Dendritic cell treated with granulocyte-macrophage colony-stimulating factor and Interleukin-4, amounts not matched to agents 40 ng/mL and 50 ng/mL, for 4 days (primary cell): ENCODE measurements around the gene NR3C2.

Source experiments
- H3K27ac Mint-ChIP-seq: one replicate; pipeline ENCODE4 v1.8.0; 2022; ENCODE audit warnings: mild to moderate bottlenecking, mixed read lengths
- H3K27me3 Mint-ChIP-seq: one replicate; pipeline ENCODE4 v1.8.0; 2022; ENCODE audit warnings: mild to moderate bottlenecking, mixed read lengths
- H3K36me3 Mint-ChIP-seq: one replicate; pipeline ENCODE4 v1.8.0; 2022; ENCODE audit warnings: low read depth, mixed read lengths
- H3K4me1 Mint-ChIP-seq: one replicate; pipeline ENCODE4 v1.8.0; 2022; ENCODE audit warnings: low read depth, mixed read lengths
- H3K4me3 Mint-ChIP-seq: one replicate; pipeline ENCODE4 v1.8.0; 2022; ENCODE audit warnings: mild to moderate bottlenecking, moderate library complexity, mixed read lengths
- H3K9me3 Mint-ChIP-seq: one replicate; pipeline ENCODE4 v1.8.0; 2022; ENCODE audit warnings: mixed read lengths
- intact Hi-C: fragments of 100-400 bp; cut with micrococcal nuclease; formaldehyde crosslinking; loops from one replicate; pipeline ENCODE4 v1.15.0; 2022

NR3C2 gene

GRCh38 chr4:148420397-148420796 lies 21.8 kb downstream of the NR3C2 start:
- no peaks in the 10 kb centered on the region for H3K4me1 Mint-ChIP-seq

GRCh38 chr4:148415500-148415899 lies 26.7 kb downstream of the NR3C2 start:
- Mint-ChIP-seq H3K4me3 (no peak overlapping the region), H3K4me1 (no peaks in the 10 kb centered on the region), H3K27me3 (no peaks in the 10 kb centered on the region), H3K36me3 (no peaks in the 10 kb centered on the region), H3K9me3 (no peaks in the 10 kb centered on the region), H3K27ac (no peak overlapping the region)
- intact Hi-C loops: no loop called here

More at GRCh38 chr4:148420397-148420796, 21.8 kb downstream of the NR3C2 start:
- intact Hi-C loops: no loop called here
- Mint-ChIP-seq H3K36me3 (no peaks in the 10 kb centered on the region), H3K27me3 (no peaks in the 10 kb centered on the region), H3K9me3 (no peaks in the 10 kb centered on the region), H3K4me3 (no peak overlapping the region), H3K27ac (no peak overlapping the region)

- Mint-ChIP-seq H3K4me1 (no peaks in the 10 kb centered on the region), H3K4me3 (no peak overlapping the region), H3K27me3 (no peaks in the 10 kb centered on the region), H3K9me3 (no peaks in the 10 kb centered on the region), H3K27ac (no peak overlapping the region), H3K36me3 (no peaks in the 10 kb centered on the region)
- intact Hi-C loops: no loop called here
Measured at GRCh38 chr4:148412460-148412994, 29.7 kb downstream of the NR3C2 start.

GRCh38 chr4:148405161-148405893 lies 36.9 kb downstream of the NR3C2 start:
- intact Hi-C loops: no loop called here
- Mint-ChIP-seq H3K4me3 (no peak overlapping the region), H3K36me3 (no peaks in the 10 kb centered on the region), H3K4me1 (no peaks in the 10 kb centered on the region), H3K27ac (no peak overlapping the region), H3K27me3 (no peaks in the 10 kb centered on the region), H3K9me3 (no peaks in the 10 kb centered on the region)

GRCh38 chr4:148398988-148399387 lies 43.2 kb downstream of the NR3C2 start:
- Mint-ChIP-seq H3K4me1 (no peaks in the 10 kb centered on the region), H3K36me3 (no peaks in the 10 kb centered on the region), H3K27ac (no peak overlapping the region), H3K9me3 (no peaks in the 10 kb centered on the region), H3K4me3 (no peak overlapping the region), H3K27me3 (no peaks in the 10 kb centered on the region)
- intact Hi-C loops: no loop called here

GRCh38 chr4:148397771-148398170 lies 44.4 kb downstream of the NR3C2 start:
- intact Hi-C loops: no loop called here
- no peaks in the 10 kb centered on the region for H3K4me1 Mint-ChIP-seq
- H3K27ac Mint-ChIP-seq: no peak overlapping the region
- no peak overlapping the region for H3K4me3 Mint-ChIP-seq
- no peaks in the 10 kb centered on the region for H3K9me3 Mint-ChIP-seq
- no peaks in the 10 kb centered on the region for H3K36me3 Mint-ChIP-seq
- no peaks in the 10 kb centered on the region for H3K27me3 Mint-ChIP-seq

- Mint-ChIP-seq H3K27ac (no peak overlapping the region), H3K4me1 (no peaks in the 10 kb centered on the region), H3K4me3 (no peak overlapping the region), H3K9me3 (no peaks in the 10 kb centered on the region), H3K27me3 (no peaks in the 10 kb centered on the region), H3K36me3 (no peaks in the 10 kb centered on the region)
- intact Hi-C loops: no loop called here
Measured at GRCh38 chr4:148396986-148397673, 45.1 kb downstream of the NR3C2 start.

- no peak overlapping the region for H3K27ac Mint-ChIP-seq
- no peaks in the 10 kb centered on the region for H3K4me1 Mint-ChIP-seq
- H3K36me3 Mint-ChIP-seq: no peaks in the 10 kb centered on the region
- no peaks in the 10 kb centered on the region for H3K9me3 Mint-ChIP-seq
- no peak overlapping the region for H3K4me3 Mint-ChIP-seq
- no peaks in the 10 kb centered on the region for H3K27me3 Mint-ChIP-seq
- intact Hi-C loops: no loop called here
Measured at GRCh38 chr4:148395771-148396170, 46.4 kb downstream of the NR3C2 start.

- Mint-ChIP-seq H3K36me3 (no peaks in the 10 kb centered on the region), H3K4me1 (no peaks in the 10 kb centered on the region), H3K27me3 (no peaks in the 10 kb centered on the region), H3K27ac (no peak overlapping the region), H3K4me3 (no peak overlapping the region), H3K9me3 (no peaks in the 10 kb centered on the region)
- intact Hi-C loops: no loop called here
Measured at GRCh38 chr4:148391056-148391455, 51.2 kb downstream of the NR3C2 start.

- Mint-ChIP-seq H3K4me1 (no peaks in the 10 kb centered on the region), H3K4me3 (no peak overlapping the region)
Measured at GRCh38 chr4:148390311-148390710, 51.9 kb downstream of the NR3C2 start.

GRCh38 chr4:148380291-148380690 lies 61.9 kb downstream of the NR3C2 start:
- intact Hi-C loops: no loop called here
- H3K4me3 Mint-ChIP-seq: no peak overlapping the region
- H3K4me1 Mint-ChIP-seq: peaks cover 19% of the 10 kb centered on the region

More at GRCh38 chr4:148390311-148390710, 51.9 kb downstream of the NR3C2 start:
- intact Hi-C loops: no loop called here
- Mint-ChIP-seq H3K36me3 (no peaks in the 10 kb centered on the region), H3K9me3 (no peaks in the 10 kb centered on the region), H3K27me3 (no peaks in the 10 kb centered on the region), H3K27ac (no peak overlapping the region)

GRCh38 chr4:148376151-148376550 lies 66.1 kb downstream of the NR3C2 start:
- no peaks in the 10 kb centered on the region for H3K36me3 Mint-ChIP-seq

More at GRCh38 chr4:148380291-148380690, 61.9 kb downstream of the NR3C2 start:
- H3K36me3 Mint-ChIP-seq: no peaks in the 10 kb centered on the region
- H3K9me3 Mint-ChIP-seq: no peaks in the 10 kb centered on the region
- H3K27me3 Mint-ChIP-seq: no peaks in the 10 kb centered on the region
- no peak overlapping the region for H3K27ac Mint-ChIP-seq

GRCh38 chr4:148375584-148375983 lies 66.6 kb downstream of the NR3C2 start:
- Mint-ChIP-seq H3K4me1 (peaks cover 19% of the 10 kb centered on the region), H3K4me3 (no peak overlapping the region), H3K36me3 (no peaks in the 10 kb centered on the region), H3K27ac (peak overlapping the region; percentile 82), H3K9me3 (no peaks in the 10 kb centered on the region), H3K27me3 (no peaks in the 10 kb centered on the region)
- intact Hi-C loops: no loop called here

More at GRCh38 chr4:148376151-148376550, 66.1 kb downstream of the NR3C2 start:
- intact Hi-C loops: no loop called here
- no peaks in the 10 kb centered on the region for H3K9me3 Mint-ChIP-seq
- H3K27ac Mint-ChIP-seq: peak overlapping the region; percentile 82
- peak overlapping the region; percentile 57 for H3K4me3 Mint-ChIP-seq
- no peaks in the 10 kb centered on the region for H3K27me3 Mint-ChIP-seq
- H3K4me1 Mint-ChIP-seq: peaks cover 19% of the 10 kb centered on the region

- Mint-ChIP-seq H3K27ac (no peak overlapping the region), H3K4me1 (peaks cover 19% of the 10 kb centered on the region), H3K4me3 (no peak overlapping the region), H3K36me3 (no peaks in the 10 kb centered on the region), H3K27me3 (no peaks in the 10 kb centered on the region), H3K9me3 (no peaks in the 10 kb centered on the region)
- intact Hi-C loops: no loop called here
Measured at GRCh38 chr4:148373093-148373492, 69.1 kb downstream of the NR3C2 start.
